SIG-M5 (cell line): ENCODE results near the gene RNU6-9.
"Not testable (repeated sequence)": the region's sequence is repeated elsewhere in the genome, so short reads cannot be mapped to it uniquely, and the experiment has no call there.

Experiments
- DNase-seq: peaks from one replicate; lab custom pipeline; 2025; lab: John Stamatoyannopoulos, UW

RNU6-9 gene

GRCh38 chr19:892894-893689 is at the start of gene RNU6-9, which contains the start of gene MED16:
TSS of gene RNU6-9 (plus strand) at chr19:893484.
TSS of gene MED16 (minus strand) at chr19:893187. CDS start at chr19:891131, 2,056 bp downstream.
- DNase-seq: peak; percentile 34

- no peak for DNase-seq
These were observed 49.3 kb upstream of the RNU6-9 start for GRCh38 chr19:843836-844545.

GRCh38 chr19:844546-844971 is 48.7 kb upstream of the RNU6-9 start:
- no peak for DNase-seq

- DNase-seq: no peak
These were observed 47.4 kb upstream of the RNU6-9 start for GRCh38 chr19:845707-846521.

- DNase-seq: no peak
These were observed 44.8 kb upstream of the RNU6-9 start for GRCh38 chr19:848386-848921.

DNA sequence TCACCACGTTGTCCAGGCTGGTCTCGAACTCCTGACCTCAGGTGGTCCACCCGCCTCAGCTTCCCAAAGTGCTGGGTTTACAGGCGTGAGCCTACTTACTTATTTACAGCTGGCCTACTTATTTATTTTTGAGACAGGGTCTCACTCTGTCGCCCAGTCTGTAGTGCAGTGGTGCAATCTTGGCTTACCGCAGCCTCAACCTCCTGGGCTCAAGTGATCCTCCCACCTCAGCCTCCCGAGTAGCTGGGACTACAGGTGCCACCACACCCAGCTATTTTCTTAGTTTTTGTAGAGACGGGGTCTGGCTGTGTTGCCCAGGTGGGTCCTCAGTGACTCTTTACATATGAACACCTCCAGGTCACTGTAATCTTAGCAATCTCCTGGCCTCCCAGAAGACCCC is 44.1 kb upstream of the RNU6-9 start:
- DNase-seq: not testable (repeated sequence)

DNA sequence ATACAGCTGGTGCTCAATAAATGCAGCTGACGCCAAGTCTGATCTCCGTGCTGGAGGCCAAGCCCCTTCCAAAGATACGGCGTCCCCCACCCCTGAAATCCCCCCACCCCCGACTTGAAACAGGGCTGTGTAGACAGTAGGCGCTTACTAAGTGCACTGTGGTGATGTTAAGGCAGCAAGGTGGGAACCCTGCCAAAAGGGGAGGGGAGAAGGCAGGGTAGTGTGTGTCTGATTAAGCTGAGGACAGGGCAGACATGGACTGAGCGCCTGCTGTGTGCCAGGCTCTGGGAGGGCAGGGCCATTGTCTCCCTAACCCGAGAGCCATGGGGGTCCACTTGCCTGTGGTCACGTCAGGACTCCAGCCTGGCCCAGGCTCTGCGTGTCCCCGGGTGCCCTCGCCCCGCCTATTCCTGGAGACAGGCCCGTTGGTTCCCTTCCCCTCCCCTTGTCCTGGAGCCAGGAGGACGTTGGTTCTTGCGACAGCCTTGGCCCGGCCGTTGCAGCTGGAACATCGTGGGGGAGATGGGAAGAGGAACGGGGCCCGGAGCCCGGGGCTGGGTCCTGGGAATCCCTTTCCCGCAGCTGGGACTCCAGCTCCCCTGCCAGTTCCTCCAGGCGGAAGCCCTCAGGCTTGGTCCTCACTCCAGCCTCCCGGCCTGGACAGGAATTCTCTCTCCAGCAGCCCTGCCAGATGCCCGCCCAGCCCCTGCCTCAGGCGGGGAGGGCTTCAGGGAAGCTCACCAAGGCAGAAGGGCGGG is 42.9 kb upstream of the RNU6-9 start:
- no peak for DNase-seq

DNA sequence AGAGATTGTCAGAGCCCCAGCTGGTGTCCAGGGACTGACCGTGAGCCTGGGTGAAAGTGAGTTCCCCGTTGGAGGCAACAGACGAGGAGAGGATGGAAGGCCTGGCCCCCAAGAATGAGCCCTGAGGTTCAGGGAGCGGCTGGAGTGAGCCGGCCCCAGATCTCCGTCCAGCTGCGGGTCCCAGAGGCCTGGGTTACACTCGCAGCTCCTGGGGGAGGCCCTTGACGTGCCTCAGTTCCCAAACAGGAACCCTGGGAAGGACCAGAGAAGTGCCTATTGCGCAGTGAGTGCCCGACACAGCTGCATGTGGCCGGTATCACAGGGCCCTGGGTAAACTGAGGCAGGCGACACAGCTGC is 42.3 kb upstream of the RNU6-9 start:
- DNase-seq: no peak

DNA sequence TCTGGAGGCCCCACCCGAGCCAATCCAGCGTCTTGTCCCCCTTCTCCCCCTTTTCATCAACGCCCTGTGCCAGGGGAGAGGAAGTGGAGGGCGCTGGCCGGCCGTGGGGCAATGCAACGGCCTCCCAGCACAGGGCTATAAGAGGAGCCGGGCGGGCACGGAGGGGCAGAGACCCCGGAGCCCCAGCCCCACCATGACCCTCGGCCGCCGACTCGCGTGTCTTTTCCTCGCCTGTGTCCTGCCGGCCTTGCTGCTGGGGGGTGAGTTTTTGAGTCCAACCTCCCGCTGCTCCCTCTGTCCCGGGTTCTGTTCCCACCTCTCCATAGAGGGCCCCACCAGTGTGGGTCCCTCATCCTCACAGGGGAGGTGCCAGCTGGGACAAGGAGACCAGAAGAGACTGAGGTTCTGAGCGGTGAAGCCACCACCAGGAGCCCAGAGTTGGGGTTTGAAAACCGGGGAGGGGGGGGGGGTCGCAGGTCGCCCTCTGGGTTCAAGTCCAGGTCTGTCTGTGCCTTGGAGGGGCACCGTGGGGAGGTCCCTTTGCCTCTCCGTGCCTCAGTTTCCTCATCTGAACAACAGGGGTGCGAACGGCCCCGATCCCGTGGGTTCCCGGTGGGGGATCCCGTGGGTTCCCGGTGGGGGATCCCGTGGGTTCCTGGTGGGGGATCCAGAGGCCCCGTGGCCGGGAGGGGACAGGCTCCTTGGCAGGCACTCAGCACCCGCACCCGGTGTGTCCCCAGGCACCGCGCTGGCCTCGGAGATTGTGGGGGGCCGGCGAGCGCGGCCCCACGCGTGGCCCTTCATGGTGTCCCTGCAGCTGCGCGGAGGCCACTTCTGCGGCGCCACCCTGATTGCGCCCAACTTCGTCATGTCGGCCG is 40.9 kb upstream of the RNU6-9 start, which contains the start of gene ELANE:
Gene ELANE (plus strand): TSS at position 168 of the 878 bp plus-strand sequence. CDS start 26 bp downstream, at position 194.
- DNase-seq: no peak

GRCh38 chr19:853014-853585 is 40.2 kb upstream of the RNU6-9 start:
- no peak for DNase-seq

DNA sequence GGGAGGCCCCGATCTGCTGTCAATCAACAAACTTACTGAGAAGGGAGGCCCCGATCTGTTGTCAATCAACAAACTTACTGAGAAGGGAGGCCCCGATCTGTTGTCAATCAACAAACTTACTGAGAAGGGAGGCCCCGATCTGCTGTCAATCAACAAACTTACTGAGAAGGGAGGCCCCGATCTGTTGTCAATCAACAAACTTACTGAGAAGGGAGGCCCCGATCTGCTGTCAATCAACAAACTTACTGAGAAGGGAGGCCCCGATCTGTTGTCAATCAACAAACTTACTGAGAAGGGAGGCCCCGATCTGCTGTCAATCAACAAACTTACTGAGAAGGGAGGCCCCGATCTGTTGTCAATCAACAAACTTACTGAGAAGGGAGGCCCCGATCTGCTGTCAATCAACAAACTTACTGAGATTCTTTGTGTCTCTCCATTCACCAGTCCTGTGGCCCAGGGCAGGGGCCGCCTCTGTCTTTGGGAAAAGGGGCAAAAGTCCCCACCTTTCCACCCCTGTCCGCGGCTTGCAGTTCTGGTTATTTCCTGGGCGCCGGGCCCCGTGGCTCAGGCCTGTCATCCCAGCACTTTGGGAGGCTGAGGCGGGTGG is 39.6 kb upstream of the RNU6-9 start:
- not testable (repeated sequence) for DNase-seq

- DNase-seq: no peak
These were observed 38.7 kb upstream of the RNU6-9 start for GRCh38 chr19:854549-854948.

GRCh38 chr19:855142-855541 is 38.1 kb upstream of the RNU6-9 start:
- no peak for DNase-seq

DNA sequence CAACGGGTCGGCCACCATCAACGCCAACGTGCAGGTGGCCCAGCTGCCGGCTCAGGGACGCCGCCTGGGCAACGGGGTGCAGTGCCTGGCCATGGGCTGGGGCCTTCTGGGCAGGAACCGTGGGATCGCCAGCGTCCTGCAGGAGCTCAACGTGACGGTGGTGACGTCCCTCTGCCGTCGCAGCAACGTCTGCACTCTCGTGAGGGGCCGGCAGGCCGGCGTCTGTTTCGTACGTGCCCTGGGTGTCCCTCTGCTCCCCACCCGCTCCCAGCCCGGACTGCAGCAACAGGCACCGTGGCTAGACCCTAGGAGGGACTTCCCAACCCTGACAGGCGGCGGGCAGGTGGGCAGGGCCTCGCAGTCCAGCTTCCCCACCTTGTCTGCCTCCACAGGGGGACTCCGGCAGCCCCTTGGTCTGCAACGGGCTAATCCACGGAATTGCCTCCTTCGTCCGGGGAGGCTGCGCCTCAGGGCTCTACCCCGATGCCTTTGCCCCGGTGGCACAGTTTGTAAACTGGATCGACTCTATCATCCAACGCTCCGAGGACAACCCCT is 37.6 kb upstream of the RNU6-9 start:
- DNase-seq: no peak

GRCh38 chr19:858284-858683 is 35.0 kb upstream of the RNU6-9 start:
- DNase-seq: no peak

- DNase-seq: no peak
These were observed 34.1 kb upstream of the RNU6-9 start, which contains the start of gene CFD for GRCh38 chr19:858868-859843. TSS of gene CFD (plus strand) at chr19:859664. CDS start at chr19:859690, 26 bp downstream.

DNA sequence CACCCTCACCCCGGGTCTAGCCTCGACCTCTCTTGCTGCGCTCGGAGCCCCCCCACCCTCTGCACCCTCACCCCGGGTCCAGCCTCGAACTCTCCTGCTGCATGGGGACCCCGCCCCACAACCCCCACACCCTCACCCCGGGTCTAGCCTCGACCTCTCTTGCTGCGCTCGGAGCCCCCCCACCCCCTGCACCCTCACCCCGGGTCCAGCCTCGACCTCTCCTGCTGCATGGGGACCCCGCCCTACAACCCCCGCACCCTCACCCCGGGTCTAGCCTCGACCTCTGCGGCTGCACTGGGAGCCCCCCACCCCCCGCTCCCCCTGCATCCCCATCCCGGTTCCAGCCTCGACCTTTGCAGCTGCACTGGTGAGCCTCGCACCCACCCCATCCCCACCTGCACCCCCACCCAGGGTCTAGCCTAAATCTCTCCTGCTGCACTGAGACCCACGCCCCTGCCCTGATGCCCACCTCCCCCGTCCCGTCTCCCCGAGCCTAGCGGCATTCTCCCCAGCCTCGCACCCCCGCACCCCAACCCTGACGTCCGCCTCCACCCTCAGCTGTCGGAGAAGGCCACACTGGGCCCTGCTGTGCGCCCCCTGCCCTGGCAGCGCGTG is 32.0 kb upstream of the RNU6-9 start:
- DNase-seq: no peak
